DOHH2 (cell line): ENCODE results near the gene ATP2B2.

ENCODE experiments used
- H3F3A ChIP-seq: fragments of 200-600 bp; sonication (generic), shearing (Covaris generic); 2 replicates; pipeline ENCODE4 v1.6.0; 2016; ENCODE audit warnings: antibody characterized with exemption, mild to moderate bottlenecking; ENCODE audit not compliant: control insufficient read depth, insufficient read depth
- H3K27ac ChIP-seq: fragments of 200-600 bp; sonication (generic); 2 replicates; pipeline ENCODE4 v1.5.1; 2014; ENCODE audit warnings: low read depth, mild to moderate bottlenecking, low read length, moderate library complexity
- H3K27me3 ChIP-seq: fragments of 200-600 bp; sonication (generic); 2 replicates; pipeline ENCODE4 v1.6.1; 2014; ENCODE audit warnings: mild to moderate bottlenecking, low read length, mixed read lengths; ENCODE audit not compliant: control insufficient read depth
- H3K36me3 ChIP-seq: fragments of 200-600 bp; sonication (generic); 2 replicates; pipeline ENCODE4 v1.6.1; 2014; ENCODE audit warnings: mild to moderate bottlenecking, low read length, moderate library complexity, mixed read lengths; ENCODE audit not compliant: control insufficient read depth
- H3K4me1 ChIP-seq: fragments of 200-600 bp; sonication (generic); 2 replicates; pipeline ENCODE4 v1.6.1; 2014; ENCODE audit warnings: mild to moderate bottlenecking, low read length, mixed read lengths; ENCODE audit not compliant: control insufficient read depth
- H3K4me2 ChIP-seq: fragments of 200-600 bp; sonication (generic); 2 replicates; pipeline ENCODE4 v1.6.0; 2014; ENCODE audit warnings: mild to moderate bottlenecking, low read length, moderate library complexity
- H3K4me3 ChIP-seq: fragments of 200-600 bp; sonication (generic); 2 replicates; pipeline ENCODE4 v1.5.1; 2014; ENCODE audit warnings: mild to moderate bottlenecking, low read length, mixed read lengths
- H3K79me2 ChIP-seq: fragments of 200-600 bp; sonication (generic); 2 replicates; pipeline ENCODE4 v1.6.1; 2014; ENCODE audit warnings: mild to moderate bottlenecking, low read length, mixed read lengths; ENCODE audit not compliant: control insufficient read depth
- H3K9me2 ChIP-seq: fragments of 200-600 bp; sonication (generic); replicated peaks from 2 replicates; pipeline ENCODE4 v1.6.1; 2014; ENCODE audit warnings: mild to moderate bottlenecking, low read length, mixed read lengths; ENCODE audit not compliant: control insufficient read depth
- H3K9me3 ChIP-seq: fragments of 200-600 bp; sonication (generic); 2 replicates; pipeline ENCODE4 v1.6.1; 2014; ENCODE audit warnings: antibody characterized with exemption, low read length, mixed read lengths; ENCODE audit not compliant: control insufficient read depth, insufficient read depth
- H4K20me1 ChIP-seq: fragments of 200-600 bp; sonication (generic); 2 replicates; pipeline ENCODE4 v1.6.0; 2014; ENCODE audit warnings: low read depth, mild to moderate bottlenecking, antibody characterized with exemption, low read length, moderate library complexity; ENCODE audit not compliant: control insufficient read depth, insufficient read depth
- EZH2phosphoT487 ChIP-seq: fragments of 200-600 bp; sonication (generic); IDR thresholded peaks from 2 replicates; pipeline ENCODE4 v1.6.1; 2017; ENCODE audit warnings: borderline replicate concordance, mild to moderate bottlenecking, antibody characterized with exemption, low read length, moderate library complexity, mixed read lengths
- TF ChIP-seq, protein P1 (sequence below): fragments of 200-600 bp; sonication (generic); IDR thresholded peaks from one replicate; pipeline ENCODE4 v1.5.1; 2014; ENCODE audit warnings: antibody characterized with exemption, mild to moderate bottlenecking, low read depth, low read length; ENCODE audit not compliant: poor library complexity, severe bottlenecking

The ATP2B2 gene

GRCh38 chr3:10432931-10433330 lies 72.5 kb downstream of the ATP2B2 start:
- TF ChIP-seq, protein P1, sequence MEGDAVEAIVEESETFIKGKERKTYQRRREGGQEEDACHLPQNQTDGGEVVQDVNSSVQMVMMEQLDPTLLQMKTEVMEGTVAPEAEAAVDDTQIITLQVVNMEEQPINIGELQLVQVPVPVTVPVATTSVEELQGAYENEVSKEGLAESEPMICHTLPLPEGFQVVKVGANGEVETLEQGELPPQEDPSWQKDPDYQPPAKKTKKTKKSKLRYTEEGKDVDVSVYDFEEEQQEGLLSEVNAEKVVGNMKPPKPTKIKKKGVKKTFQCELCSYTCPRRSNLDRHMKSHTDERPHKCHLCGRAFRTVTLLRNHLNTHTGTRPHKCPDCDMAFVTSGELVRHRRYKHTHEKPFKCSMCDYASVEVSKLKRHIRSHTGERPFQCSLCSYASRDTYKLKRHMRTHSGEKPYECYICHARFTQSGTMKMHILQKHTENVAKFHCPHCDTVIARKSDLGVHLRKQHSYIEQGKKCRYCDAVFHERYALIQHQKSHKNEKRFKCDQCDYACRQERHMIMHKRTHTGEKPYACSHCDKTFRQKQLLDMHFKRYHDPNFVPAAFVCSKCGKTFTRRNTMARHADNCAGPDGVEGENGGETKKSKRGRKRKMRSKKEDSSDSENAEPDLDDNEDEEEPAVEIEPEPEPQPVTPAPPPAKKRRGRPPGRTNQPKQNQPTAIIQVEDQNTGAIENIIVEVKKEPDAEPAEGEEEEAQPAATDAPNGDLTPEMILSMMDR, result no peak
- TF ChIP-seq EZH2phosphoT487, result no peak
- H3K4me2 ChIP-seq, result no peak overlapping the region
- H3F3A ChIP-seq, result no peaks in the 10 kb centered on the region
- H3K27ac ChIP-seq, result no peak overlapping the region
- H3K4me3 ChIP-seq, result no peak overlapping the region
- no peaks in the 10 kb centered on the region for H3K9me3 ChIP-seq
- H3K9me2 ChIP-seq, result no peaks in the 10 kb centered on the region
- peaks cover 5% of the 10 kb centered on the region; the same call in 1 of the 2 replicates for H3K4me1 ChIP-seq
- no peaks in the 10 kb centered on the region for H3K36me3 ChIP-seq
- H4K20me1 ChIP-seq, result no peaks in the 10 kb centered on the region
- H3K79me2 ChIP-seq, result no peaks in the 10 kb centered on the region
- H3K27me3 ChIP-seq, result peaks cover 6% of the 10 kb centered on the region; the same call in 1 of the 2 replicates

- Histone ChIP-seq H3K36me3 (no peaks in the 10 kb centered on the region), H3K4me3 (no peak overlapping the region), H3K4me1 (peaks cover 2% of the 10 kb centered on the region; the same call in 1 of the 2 replicates), H3K27ac (no peak overlapping the region), H3K9me2 (no peaks in the 10 kb centered on the region), H4K20me1 (no peaks in the 10 kb centered on the region), H3K27me3 (peaks cover 6% of the 10 kb centered on the region; the same call in 1 of the 2 replicates), H3K9me3 (no peaks in the 10 kb centered on the region), H3K4me2 (no peak overlapping the region), H3F3A (no peaks in the 10 kb centered on the region), H3K79me2 (no peaks in the 10 kb centered on the region)
- TF ChIP-seq, protein P1, result no peak
- no peak for TF ChIP-seq EZH2phosphoT487
Measured at GRCh38 chr3:10432156-10432845, 73.1 kb downstream of the ATP2B2 start.

- Histone ChIP-seq H3K27me3 (peaks cover 6% of the 10 kb centered on the region), H3K27ac (no peak overlapping the region), H3K4me1 (no peaks in the 10 kb centered on the region), H3K4me2 (no peak overlapping the region), H3K9me2 (no peaks in the 10 kb centered on the region), H4K20me1 (no peaks in the 10 kb centered on the region), H3F3A (no peaks in the 10 kb centered on the region), H3K79me2 (no peaks in the 10 kb centered on the region), H3K36me3 (no peaks in the 10 kb centered on the region), H3K4me3 (no peak overlapping the region), H3K9me3 (no peaks in the 10 kb centered on the region)
- TF ChIP-seq, protein P1, result no peak
- no peak for TF ChIP-seq EZH2phosphoT487
Measured at GRCh38 chr3:10430805-10431204, 74.6 kb downstream of the ATP2B2 start.
